Skeletal muscle cell (primary cell): ENCODE results near the gene MYOC.

Experiments used
- DNase-seq: peaks from one replicate; pipeline ENCODE4 v3.0.0-alpha.2; 2010; ENCODE audit warnings: low read depth
- H3K4me3 ChIP-seq: 2 replicates; pipeline ENCODE4 v1.5.1; 2011; ENCODE audit warnings: low read depth, mild to moderate bottlenecking, control low read depth, low read length, moderate library complexity

Gene MYOC

DNA sequence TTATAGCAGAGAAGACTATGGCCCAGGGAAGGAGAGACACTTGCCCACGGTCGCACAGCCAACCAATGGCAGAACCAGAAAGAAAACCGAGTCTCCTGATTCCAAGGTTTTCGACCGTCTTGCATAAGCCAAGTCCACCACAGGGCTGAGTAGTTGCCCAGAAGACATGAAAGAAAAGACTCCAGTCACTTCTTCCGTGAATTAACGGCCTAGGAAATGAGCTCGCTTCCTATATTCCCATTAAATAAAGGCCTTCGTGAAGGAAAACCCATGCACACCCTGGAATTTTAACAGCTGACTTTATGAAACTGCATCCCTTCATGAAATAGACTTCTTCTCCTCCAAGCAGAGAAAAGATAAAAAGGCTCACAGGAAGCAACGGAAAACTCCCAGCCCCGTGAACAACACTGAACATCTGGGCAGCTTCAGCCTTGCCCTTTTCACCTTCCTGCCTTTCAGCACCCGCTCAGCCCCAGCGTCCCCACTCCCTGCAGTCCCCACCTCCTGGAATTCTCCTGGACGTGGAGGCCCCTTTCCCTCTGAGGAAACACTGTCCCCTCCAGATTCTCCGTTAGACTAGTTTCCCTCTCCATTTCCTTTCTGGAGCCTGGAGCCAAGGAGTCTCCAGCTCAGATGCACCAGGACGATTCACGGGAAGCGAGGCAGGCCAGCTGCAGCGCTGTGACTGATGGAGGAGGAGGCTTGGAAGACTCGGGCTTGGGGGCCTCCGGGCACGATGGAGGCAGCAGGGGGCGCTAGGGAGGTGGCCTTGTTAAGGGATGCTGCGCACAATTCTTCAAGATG is 2.7 kb upstream of the MYOC start:
- H3K4me3 ChIP-seq, result no peak overlapping the region
- DNase-seq, result no peak

DNA sequence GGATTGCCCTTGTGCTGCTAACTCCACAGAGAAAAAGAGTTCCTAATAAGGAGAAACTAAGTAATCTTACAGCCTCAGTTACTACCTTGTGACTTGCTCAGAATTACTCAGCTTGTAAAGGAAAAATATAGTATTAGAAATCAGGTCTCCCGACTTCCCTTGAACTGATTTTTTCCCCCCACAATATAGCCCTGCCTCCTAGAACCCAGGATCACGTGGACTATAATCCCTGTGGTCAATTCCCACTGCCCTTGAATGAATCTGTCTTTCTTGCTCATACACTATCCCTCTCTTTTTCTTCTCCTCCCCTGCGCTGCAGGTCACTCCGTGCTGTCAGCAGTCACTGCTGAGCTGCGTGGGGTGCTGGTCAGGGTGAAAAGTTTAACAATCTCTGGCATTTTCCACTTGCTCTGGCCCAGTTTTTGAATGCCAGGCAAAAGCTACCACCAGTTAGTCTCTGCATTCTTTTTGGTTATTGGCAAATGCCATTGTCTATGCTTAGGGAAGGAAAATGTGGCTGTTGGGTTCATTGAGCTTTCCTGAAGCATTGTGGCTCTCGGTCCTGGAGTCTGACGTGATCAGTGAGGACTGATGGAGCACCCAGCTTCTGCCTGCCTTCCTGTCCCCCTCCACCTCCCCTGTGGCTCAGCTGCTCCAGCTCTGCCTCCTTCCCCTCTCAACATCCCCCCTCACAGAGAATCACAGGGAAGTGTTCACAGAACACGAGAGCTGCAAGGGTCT is 1.9 kb upstream of the MYOC start:
- DNase-seq, result no peak
- no peak overlapping the region for H3K4me3 ChIP-seq

DNA sequence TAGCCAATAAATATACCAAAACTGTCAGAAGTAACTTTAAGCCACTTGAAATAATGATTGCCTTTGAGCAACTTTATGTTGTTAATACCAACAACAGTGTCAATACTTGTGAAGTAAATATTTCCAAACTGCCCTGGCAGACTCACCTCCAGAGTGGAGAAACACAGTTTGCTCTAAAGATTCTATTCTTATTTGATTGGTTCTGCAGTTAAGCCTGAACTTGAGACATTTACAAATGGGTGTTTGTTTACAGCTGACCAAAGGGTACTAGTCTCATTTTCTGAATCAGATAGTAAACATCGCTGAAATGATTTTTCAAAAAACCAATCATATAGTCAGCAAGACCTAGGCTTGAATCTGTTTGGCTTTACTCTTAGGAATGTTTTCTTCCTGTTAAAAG is 1.3 kb upstream of the MYOC start:
- no peak overlapping the region for H3K4me3 ChIP-seq
- no peak for DNase-seq

DNA sequence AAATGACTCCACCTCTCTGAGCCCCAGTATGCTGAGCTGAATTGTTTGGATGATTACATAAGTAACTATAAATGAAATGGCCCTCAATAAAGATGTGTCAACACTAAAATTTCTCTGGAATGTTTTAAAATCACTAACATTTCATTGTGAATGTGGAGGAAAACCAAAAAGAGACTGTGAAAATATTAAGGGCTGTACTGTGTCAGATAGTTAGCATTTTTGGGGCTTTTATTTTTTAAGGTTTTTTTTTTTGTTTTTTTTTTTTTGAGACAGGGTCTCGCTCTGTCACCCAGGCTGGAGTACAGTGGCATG is 6.3 kb downstream of the MYOC start:
- H3K4me3 ChIP-seq, result no peak overlapping the region
- DNase-seq, result no peak

DNA sequence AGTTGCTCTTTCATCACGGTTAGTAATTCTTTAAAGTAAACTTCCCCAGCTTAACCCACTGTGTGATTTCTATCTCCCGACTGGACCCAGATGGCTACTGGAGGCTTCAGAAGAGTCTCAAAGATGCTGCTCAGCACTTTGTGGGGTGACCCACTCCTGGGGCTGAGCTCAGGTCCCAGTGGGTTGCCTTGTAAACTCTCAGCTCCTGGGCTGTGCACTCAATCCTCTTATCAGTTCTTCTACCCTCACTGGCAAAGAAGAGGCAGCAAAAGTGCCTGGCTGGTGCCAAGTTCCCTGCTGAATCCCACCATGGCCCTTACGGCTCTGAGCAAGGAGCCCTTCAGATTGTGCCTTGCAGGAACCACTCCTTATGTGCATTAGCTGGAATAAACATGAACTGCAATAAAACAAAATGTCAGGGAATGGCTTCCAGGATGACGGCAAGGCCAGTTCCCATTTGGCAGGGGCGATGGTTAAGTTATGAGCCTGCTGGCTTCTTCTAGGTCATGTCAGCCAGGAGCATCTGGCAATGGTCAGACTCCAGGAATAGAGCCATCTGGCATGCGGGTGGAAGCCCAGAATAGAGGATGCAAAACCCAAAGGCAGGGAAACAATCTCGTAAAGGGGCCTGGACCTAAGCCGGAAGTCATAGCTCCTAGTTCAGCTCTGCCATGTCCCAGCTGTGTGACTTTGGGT is 6.8 kb downstream of the MYOC start:
- DNase-seq, result no peak
- no peak overlapping the region for H3K4me3 ChIP-seq

DNA sequence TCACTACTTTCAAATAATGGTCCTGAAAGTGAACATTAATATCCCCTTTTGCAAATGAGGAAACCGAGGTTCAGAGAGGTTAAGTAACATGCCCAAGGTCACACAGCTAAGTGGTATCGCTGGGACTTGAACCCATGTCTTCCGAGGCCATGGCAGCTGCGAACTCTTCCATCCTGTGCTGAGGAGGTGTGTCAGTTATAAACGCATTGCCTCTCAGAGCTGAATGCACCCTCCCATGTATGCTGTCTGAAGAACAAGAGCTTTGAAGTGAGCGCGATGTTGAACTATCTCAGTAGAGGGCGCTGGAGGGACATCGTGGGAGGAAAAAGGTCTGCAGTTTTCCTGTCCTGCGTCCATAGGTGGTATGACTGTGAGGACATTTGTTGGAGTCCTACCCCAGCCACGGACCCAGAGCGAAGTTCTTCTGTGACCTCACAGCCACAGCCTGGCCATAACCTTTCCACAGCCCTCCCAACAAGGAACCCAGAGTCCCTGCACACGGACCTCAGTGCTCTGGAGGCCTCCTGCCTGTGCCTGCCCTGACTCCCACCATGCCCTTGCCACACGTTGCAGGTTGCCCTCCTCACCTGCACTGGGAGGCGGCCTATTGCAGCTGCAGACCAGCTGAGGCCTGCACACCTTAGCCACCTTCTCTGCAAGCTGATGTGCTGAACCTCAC is 7.5 kb downstream of the MYOC start:
- H3K4me3 ChIP-seq, result no peak overlapping the region

DNA sequence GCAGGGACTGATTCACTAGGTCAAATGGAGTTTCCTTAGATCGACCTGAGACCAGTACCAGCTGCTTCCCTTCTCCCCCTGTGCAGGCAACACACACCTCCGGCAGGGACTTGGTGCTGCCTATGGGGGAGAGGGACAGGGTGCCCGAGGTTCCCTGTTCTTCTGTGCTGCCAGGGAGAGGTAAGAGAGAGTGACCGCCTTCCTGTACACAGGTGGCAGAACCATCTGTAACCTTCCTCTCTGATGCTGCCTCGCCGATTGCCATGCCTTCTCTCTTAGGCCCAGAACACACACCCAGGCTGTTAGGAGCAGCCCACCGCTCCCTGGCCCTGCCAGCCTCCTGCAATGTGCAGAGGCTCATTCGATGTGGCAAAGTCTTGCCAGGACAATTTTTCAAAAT is 9.3 kb downstream of the MYOC start:
- no peak for DNase-seq
- H3K4me3 ChIP-seq, result no peak overlapping the region

More for the DNA sequence above, 7.5 kb downstream of the MYOC start:
- DNase-seq, result peak; percentile 41

DNA sequence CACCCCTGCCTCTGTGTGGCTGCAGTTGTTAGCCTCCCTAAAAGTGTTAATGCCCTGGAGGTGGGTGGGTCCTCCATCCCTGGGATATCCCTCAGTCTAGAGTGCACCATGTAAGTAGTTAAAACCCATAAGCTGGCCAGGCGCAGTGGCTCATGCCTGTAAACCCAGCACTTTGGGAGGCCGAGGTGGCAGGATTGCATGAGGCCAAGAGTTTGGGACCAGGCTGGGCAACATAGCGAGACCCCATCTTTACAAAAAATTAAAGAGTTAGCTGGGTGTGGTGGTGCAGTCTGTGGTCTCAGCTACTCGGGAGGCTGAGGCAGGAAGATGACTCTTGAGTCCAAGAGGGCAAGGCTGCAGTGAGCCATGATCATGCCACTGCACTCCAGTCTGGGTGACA is 10.3 kb downstream of the MYOC start:
- no peak overlapping the region for H3K4me3 ChIP-seq
- no peak for DNase-seq

DNA sequence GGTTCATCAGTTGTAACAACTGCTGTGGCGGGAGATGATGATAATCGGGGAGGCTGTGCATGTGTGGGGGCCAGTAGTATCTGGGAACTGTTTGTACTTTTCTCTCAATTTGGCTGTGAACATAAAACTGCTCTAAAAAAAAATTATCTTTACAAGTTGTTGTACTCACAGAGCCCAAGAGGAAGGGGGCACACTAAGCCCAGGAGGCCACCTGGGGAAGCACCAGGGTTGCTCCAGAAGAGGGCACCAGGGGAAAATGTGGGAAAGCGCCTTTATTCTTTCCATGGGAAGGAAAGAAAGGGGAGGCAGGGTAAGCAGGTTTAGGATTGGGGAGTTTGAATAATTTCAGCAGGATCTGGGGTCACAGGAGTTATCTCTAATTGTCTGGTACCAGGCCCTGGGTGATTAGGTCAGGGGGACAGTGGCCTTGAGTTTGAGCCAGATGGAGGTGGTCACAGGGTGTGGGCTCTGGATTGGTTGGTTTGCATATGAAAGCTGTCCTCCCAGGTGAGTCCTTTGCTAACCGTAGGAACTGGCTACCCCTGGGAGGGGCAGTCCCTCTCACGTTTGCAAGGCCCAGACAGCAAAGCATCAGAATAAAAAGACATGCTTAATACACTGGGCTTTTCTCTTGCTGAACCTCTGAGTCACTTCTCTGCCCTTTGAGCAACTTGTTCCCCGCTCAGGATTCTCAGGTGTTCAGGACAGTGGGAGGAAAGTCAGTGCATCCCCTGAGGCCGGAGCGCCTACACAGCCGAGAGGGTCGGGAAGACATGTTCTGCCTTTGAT is 11.2 kb downstream of the MYOC start:
- no peak for DNase-seq
- no peak overlapping the region for H3K4me3 ChIP-seq

DNA sequence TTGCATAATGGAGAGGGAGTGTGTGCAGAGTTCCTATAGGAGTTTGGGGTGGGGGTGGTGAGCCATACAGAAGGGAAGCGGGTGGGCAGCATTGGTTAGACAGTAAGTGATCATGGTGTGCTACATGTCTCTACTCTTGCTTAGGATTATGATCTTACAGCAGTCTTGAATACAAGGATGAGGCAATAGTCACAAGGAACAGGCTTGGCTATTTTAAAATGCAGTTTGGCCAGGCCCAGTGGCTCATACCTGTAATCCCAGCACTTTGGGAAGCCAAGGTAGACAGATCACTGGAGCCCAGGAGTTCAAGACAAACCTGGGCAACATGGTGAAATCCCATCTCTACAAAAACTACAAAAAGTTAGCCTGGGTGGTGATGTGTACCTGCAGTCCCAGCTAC is 12.3 kb downstream of the MYOC start:
- H3K4me3 ChIP-seq, result no peak overlapping the region
- no peak for DNase-seq

DNA sequence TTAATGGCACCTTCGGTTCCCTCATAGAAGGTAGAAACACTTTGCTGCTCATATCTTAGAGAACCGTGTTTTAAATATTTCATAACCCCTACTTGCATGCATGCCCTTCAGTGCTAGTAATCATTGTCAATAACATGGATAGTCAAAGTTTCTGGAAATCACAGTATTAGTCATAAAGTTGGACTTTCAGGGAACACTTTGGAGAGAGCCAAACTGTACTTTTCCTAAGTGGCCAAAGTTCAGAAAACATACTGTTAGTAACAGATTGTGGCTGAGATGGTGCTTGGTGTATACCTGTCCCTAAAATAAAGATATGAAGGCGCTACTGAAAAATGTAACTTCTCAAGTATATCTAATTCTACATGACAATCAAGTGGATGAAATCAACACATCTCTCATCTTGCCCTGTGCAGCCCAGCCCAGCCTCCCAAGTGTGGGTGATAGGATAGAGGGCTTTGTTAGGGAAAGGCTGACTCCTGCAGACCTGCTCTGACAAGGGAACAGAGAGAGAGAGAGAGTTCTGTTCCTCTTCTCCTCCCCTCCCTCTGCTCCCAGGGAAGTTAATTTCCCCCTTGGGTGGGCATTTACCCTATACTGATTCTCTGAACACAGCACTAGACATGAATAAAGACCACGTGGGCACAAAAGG is 14.4 kb downstream of the MYOC start:
- no peak overlapping the region for H3K4me3 ChIP-seq
- no peak for DNase-seq

DNA sequence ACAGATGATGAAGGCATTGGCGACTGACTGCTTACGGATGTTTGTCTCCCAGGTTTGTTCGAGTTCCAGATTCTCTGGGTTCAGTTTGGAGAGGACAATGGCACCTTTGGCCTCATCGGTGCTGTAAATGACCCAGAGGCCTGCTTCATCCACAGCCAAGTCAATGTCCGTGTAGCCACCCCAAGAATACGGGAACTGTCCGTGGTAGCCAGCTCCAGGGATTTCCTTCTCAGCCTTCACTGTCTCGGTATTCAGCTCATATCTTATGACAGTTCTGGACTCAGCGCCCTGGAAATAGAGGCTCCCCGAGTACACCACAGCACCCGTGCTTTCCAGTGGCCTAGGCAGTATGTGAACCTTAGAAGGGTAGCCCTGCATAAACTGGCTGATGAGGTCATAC is 16.3 kb downstream of the MYOC start:
- DNase-seq, result no peak

DNA sequence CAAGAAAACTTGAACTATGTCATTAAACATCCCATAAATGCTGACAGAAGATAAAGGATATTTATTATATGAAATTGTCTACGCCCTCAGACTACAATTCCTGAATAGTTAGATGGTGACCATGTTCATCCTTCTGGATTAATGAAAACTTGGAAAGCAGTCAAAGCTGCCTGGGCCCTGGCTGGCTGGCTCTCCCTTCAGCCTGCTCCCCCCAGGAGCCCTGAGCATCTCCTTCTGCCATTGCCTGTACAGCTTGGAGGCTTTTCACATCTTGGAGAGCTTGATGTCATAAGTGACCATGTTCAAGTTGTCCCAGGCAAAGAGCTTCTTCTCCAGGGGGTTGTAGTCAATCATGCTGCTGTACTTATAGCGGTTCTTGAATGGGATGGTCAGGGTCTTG is 16.8 kb downstream of the MYOC start:
- no peak for DNase-seq
- no peak overlapping the region for H3K4me3 ChIP-seq

More for the DNA sequence above, 16.3 kb downstream of the MYOC start:
- no peak overlapping the region for H3K4me3 ChIP-seq

DNA sequence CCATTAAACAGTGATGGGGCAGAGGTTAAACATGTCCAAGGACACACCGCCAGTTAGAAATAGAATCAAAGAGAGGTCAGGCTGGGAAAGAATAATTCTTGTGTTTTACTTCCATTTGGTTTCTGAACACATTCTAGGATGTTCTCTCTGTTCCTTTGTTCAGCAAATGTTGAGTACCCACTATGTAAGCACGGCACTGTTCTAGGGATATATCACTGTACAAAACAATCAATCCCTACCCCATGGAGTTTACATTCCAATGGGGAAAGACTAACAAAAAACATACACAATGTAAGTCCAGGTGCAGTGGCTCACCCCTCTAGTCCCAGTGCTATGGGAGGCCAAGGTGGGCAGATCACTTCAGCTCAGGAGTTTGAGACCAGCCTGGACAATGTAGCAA is 24.3 kb downstream of the MYOC start:
- DNase-seq, result no peak

DNA sequence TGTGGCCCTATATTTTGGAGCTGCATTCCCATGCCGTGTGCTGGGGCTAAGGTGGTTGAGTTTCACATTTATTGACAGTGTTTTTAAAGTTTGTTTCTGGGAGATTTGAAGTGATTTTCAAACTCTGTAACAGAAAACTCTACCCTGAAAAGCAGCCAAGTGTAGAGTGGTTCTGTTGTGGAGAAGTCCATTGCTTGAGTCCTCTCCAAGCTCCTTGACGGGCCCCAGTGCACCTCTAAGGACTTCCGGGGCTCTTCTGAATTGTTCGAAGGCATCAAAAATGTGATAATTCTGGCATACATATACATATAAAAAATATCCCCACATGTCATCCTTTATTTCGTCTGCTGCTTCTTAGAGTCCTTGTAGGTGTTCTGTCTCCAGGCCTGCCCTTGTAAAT is 25.5 kb downstream of the MYOC start:
- DNase-seq, result no peak
- no peak overlapping the region for H3K4me3 ChIP-seq

More for the DNA sequence above, 24.3 kb downstream of the MYOC start:
- H3K4me3 ChIP-seq, result no peak overlapping the region

DNA sequence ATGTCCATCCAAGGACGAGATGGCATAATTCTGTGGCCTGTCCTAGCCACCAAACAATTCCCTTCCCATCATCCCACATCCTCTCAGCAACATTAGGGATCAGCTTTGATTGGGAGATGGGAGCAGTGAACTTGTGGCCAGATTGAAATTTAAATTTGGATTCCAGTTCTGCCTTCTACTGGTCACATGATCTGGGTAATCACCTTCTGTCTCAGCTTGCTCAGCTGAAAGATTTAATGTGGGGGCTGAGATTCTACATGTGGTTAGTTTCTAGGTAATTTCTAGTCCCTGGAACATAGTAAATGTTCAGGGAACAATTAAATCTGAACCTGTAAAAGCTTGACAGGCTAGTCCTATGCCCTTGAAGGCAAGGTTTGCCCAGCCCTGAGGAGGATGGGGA is 27.3 kb downstream of the MYOC start:
- no peak overlapping the region for H3K4me3 ChIP-seq
- no peak for DNase-seq

DNA sequence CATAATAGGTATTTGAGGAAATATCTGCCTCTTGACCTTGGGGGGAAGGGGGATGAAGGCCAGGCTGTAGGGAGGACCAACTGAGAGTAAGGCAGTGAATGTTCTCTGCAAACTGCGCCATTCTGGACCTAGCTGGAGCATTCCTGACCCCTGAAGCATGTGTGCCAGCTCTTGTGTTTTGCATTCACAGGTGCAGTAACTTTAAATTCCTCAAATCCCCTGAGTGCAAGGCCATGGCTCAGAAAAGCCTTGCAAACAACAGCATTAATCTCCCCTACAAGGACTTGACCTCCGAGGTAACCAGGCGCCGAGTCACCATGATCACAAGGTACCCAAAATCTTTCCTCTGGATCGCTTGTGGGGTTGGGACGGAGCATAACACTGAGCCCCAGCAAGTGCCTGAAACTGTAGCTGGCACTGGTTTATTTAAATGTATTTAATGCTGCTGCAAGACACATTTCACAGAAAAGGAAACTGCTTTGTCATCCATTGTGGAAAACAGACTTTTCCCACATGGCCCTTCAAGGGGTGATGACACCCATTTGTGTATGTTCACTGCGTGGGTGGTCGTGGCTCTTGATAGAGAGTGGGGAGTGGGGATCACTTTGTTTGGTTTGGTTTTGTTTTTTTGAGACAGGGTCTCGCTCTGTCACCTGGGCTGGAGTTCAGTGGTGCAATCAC is 28.7 kb downstream of the MYOC start:
- no peak for DNase-seq
- no peak overlapping the region for H3K4me3 ChIP-seq

DNA sequence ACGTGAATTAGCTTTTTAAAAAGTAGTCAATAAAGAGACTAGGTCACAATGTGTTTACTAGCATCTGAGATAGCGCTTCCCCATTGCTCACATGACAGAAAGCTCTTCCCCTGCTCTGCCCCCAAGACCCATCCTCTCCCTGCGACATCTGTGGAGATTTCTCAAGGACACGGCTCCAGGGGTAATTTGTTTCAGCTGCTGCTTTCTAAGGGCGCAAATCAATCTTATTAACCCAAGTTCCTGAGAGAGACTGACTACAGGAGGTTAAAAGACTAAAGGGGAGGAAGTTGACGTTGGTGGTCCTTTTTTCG is 30.4 kb downstream of the MYOC start, which contains the start of gene MYOCOS:
MYOCOS (plus strand) TSS at position 92 of the 311 bp plus-strand sequence. CDS start 1,641 bp downstream, outside the sequence.
- DNase-seq, result no peak

More for the DNA sequence above, 30.4 kb downstream of the MYOC start, which contains the start of gene MYOCOS:
- no peak within 1 kb of the TSS for H3K4me3 ChIP-seq
